ENCODE data around the gene SLC30A1. TPM values are rescaled to one million over a fixed set of nuclear protein-coding genes. Genes with fewer than 3 reads are reported as not detected.

Gene SLC30A1
- total and polyA plus RNA-seq, 7 donors = 0.35 to 5.2 (median 1.8) TPM

DNA sequence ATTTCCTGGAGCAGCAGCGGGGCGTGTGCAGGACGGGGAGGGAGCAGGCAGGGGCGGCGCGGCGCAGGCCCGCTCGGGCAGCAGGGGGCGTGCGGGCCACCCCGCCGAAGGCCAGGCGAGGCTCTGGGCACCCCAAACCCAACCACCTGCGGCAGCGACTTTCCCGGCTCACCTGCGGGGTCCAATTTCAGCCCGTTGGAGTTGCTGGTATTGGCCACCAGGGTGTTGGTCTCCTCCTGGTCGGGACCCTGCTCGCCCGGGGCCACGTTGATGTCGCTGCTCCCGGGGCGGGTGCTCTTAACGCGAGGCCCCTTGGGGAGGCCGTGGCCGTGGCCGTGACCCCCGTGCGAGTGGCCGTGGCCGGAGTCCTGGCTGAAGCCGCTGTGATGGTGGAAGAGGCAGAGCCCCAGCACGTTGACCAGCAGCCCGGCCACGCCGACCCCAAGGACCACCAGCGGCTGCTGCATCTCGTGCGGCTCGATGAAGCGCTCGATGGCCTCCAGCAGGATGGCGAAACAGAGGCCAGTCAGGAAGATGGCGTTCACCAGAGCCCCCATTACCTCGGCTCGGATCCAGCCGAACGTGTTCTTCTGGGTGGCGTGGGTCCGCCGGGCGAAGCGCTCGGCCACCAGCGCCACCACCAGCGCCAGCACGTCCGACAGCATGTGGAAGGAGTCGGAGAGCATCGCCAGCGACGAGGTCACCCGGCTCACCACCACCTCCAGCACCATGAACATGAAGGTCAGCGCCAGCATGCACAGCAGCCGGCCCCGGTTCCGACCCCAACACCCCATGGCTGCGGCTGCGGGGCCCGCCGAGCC, 932 bp downstream of the SLC30A1 start:
- TF ChIP-seq, protein P1, sequence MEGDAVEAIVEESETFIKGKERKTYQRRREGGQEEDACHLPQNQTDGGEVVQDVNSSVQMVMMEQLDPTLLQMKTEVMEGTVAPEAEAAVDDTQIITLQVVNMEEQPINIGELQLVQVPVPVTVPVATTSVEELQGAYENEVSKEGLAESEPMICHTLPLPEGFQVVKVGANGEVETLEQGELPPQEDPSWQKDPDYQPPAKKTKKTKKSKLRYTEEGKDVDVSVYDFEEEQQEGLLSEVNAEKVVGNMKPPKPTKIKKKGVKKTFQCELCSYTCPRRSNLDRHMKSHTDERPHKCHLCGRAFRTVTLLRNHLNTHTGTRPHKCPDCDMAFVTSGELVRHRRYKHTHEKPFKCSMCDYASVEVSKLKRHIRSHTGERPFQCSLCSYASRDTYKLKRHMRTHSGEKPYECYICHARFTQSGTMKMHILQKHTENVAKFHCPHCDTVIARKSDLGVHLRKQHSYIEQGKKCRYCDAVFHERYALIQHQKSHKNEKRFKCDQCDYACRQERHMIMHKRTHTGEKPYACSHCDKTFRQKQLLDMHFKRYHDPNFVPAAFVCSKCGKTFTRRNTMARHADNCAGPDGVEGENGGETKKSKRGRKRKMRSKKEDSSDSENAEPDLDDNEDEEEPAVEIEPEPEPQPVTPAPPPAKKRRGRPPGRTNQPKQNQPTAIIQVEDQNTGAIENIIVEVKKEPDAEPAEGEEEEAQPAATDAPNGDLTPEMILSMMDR (IDR thresholded peaks at IDR 0.05) = peak; percentile 82
- ATAC-seq (peak; percentile 53 to 77 (median 67)), DNase-seq (peak; percentile 70 to 84)
- intact Hi-C loops (cut with DNase I) = loop anchor here (1.0 to 5.0 kb wide), 3 partner anchors 34 to 77 kb away; no protein-coding TSS in a partner anchor
- Histone ChIP-seq H3K4me3 (peak overlapping the region; percentile 97), H3K4me1 (peaks cover 19% of the 10 kb centered on the region), H3K36me3 (ENCODE audit: insufficient read depth in 1 of 2, low read depth in 1 of 2) (peaks cover 0 to 21% of the 10 kb centered on the region in 2 donors), H3K27me3 (ENCODE audit: insufficient read depth in 3 of 3, low read length in 2 of 3) (no peaks in the 10 kb centered on the region), H3K27ac (peak overlapping the region; percentile 83), H3K9me3 (no peaks in the 10 kb centered on the region)
- WGBS, 3 donors = 0% methylated on average over 63 to 75 of the region's 75 CpGs

DNA sequence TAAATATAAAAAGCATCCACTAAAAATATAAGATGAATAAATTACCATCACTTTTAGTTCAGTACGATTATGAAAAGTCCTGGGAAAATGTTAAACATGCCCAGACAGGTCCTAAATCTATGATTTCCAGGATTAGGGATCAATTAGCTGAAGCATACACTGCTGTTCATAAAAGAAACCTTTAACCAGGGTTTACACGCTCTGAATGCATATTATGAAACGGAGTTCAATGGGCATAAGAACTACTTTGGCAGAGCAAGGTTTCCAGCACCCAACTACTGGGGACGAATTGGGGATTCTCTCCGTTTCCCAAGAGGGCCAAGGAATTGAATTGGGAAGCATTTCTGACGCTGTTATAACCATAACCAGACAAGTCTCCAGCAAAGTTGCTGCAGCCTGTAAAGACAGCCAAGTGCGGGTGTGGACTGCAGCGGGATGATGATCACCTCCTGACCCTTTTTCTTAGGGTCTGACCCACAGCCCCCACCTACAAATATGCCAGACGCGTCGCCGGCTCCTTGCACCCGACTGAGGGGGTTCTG, 1.6 kb downstream of the SLC30A1 start:
- H3K36me3 ChIP-seq (ENCODE audit: insufficient read depth in 1 of 2, low read depth in 1 of 2) = peaks cover 0 to 21% of the 10 kb centered on the region in 2 donors
- TF ChIP-seq, protein P1 (IDR thresholded peaks at IDR 0.05) = no peak
- ATAC-seq (no peak), DNase-seq (no peak)
- no peaks in the 10 kb centered on the region for H3K27me3 ChIP-seq (ENCODE audit: insufficient read depth in 3 of 3, low read length in 2 of 3)
- H3K27ac ChIP-seq = no peak overlapping the region
- H3K9me3 ChIP-seq = no peaks in the 10 kb centered on the region
- H3K4me3 ChIP-seq = peak overlapping the region; percentile 97
- 1% methylated on average over 13 of the region's 13 CpGs for whole genome bisulfite sequencing, 3 donors
- peaks cover 19% of the 10 kb centered on the region for H3K4me1 ChIP-seq
- intact Hi-C loops (cut with DNase I) = loop anchor here (1.0 to 5.0 kb wide), 3 partner anchors 35 to 78 kb away; no protein-coding TSS in a partner anchor

DNA sequence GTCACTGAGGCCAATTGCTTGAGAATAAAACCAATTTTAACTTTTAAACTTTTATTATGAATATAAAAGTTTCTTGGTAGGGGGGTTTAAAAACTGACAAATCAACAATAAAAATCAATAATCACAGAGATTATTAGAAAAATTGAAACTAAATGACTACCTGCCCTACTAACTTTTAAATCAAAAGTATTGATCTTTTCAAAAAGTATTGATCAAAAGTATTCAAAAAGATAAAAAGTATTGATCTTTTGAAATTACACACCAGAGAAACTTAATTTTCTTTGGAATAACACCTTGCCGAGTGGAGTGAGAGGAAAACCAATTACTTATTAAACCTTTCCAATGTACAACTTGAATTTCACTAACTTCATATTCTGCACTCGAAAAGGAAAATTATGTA, 2.2 kb downstream of the SLC30A1 start:
- peaks cover 0 to 21% of the 10 kb centered on the region in 2 donors for H3K36me3 ChIP-seq (ENCODE audit: insufficient read depth in 1 of 2, low read depth in 1 of 2)
- no peaks in the 10 kb centered on the region for H3K9me3 ChIP-seq
- intact Hi-C loops (cut with DNase I) = loop anchor here (1.0 to 5.0 kb wide), 3 partner anchors 36 to 79 kb away; no protein-coding TSS in a partner anchor
- TF ChIP-seq, protein P1 (IDR thresholded peaks at IDR 0.05) = no peak
- no peak for DNase-seq
- no peak for ATAC-seq
- H3K27me3 ChIP-seq (ENCODE audit: insufficient read depth in 3 of 3, low read length in 2 of 3) = no peaks in the 10 kb centered on the region
- peak overlapping the region; percentile 97 for H3K4me3 ChIP-seq
- WGBS, 3 donors = 52 to 63% (median 59%) methylated on average over 2 of the region's 2 CpGs
- H3K27ac ChIP-seq = no peak overlapping the region
- H3K4me1 ChIP-seq = peaks cover 19% of the 10 kb centered on the region

DNA sequence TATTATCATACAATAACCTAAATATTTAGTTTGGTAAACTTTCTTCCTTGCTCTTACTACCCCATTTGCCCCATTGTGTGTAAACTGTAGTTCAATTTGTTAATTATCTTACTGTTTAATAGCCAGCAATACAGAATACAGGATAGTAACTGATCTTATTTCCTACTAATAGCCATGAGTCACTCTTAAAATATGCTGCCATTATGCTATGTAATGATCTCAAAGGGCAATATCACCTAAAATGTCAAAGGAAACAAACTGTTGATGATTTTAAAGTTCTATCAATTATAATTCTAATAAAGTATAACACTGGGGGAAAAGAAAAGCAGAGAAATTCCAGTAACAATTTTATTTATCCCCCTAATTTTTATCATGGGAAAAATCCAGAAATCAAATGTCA, 4.3 kb downstream of the SLC30A1 start:
- TF ChIP-seq, protein P1 (IDR thresholded peaks at IDR 0.05) = no peak
- no peaks in the 10 kb centered on the region for H3K27me3 ChIP-seq (ENCODE audit: insufficient read depth in 3 of 3, low read length in 2 of 3)
- H3K4me3 ChIP-seq = no peak overlapping the region
- H3K36me3 ChIP-seq (ENCODE audit: insufficient read depth in 1 of 2, low read depth in 1 of 2) = peaks cover 0 to 21% of the 10 kb centered on the region in 2 donors
- peaks cover 19% of the 10 kb centered on the region for H3K4me1 ChIP-seq
- no peak overlapping the region for H3K27ac ChIP-seq
- no peaks in the 10 kb centered on the region for H3K9me3 ChIP-seq
- DNase-seq (no peak), ATAC-seq (no peak)
- intact Hi-C loops (cut with DNase I) = loop anchor here (5.0 kb wide), 2 partner anchors 38 to 78 kb away; no protein-coding TSS in a partner anchor
